ENCODE results near the gene FOXA1.

The FOXA1 gene

DNA sequence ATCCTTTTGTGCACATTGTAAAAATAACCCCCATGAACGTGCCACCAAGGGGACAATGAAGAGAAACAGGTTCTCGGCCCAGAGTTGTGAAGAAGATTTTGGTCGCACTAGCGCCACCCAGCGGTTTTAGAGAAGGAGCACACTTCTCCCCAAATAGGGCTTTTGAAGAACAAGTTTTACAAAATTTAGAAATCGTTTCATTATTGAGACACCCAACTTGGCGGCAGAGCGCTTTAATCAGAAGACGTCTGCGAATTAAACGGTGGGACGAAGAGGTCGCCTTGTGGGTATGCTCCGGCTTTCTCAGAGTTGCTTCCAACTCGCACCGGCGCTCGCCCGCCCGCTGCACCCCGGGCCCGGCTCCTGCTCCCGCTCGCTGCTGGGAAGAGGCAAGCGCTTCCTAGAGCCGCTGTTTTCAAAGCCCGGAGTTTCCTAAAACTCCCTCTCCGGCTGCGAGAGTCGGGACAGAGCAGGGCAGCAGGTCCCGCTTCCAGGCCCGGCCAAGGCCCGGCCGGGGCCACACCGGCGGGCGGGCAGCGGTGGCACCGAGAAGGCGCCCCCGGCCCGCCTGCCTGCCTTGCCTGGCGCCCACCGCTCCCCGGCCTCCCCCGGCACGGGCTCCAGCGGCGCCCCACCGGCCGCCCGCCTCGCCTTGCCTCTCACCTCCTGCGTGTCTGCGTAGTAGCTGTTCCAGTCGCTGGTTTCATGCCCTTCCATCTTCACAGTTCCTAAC is 645 bp downstream of the FOXA1 start:
- Histone ChIP-seq H3K36me3 (ENCODE audit: insufficient read depth, low read length) (no peaks in the 10 kb centered on the region), H3K4me3 (ENCODE audit: low read depth, low read length) (peak overlapping the region; percentile 80), H3K79me2 (ENCODE audit: control insufficient read depth, insufficient read depth, low read length, unreplicated experiment) (no peaks in the 10 kb centered on the region), H3K27ac (ENCODE audit: low read depth, low read length) (no peak overlapping the region), H2AFZ (ENCODE audit: low read length, unreplicated experiment) (peak overlapping the region; percentile 39), H3K4me1 (ENCODE audit: control insufficient read depth, insufficient read depth, low read length, unreplicated experiment) (peaks cover under 1% of the 10 kb centered on the region), H3K27me3 (ENCODE audit: insufficient read depth, low read length) (peaks cover 89% of the 10 kb centered on the region)

DNA sequence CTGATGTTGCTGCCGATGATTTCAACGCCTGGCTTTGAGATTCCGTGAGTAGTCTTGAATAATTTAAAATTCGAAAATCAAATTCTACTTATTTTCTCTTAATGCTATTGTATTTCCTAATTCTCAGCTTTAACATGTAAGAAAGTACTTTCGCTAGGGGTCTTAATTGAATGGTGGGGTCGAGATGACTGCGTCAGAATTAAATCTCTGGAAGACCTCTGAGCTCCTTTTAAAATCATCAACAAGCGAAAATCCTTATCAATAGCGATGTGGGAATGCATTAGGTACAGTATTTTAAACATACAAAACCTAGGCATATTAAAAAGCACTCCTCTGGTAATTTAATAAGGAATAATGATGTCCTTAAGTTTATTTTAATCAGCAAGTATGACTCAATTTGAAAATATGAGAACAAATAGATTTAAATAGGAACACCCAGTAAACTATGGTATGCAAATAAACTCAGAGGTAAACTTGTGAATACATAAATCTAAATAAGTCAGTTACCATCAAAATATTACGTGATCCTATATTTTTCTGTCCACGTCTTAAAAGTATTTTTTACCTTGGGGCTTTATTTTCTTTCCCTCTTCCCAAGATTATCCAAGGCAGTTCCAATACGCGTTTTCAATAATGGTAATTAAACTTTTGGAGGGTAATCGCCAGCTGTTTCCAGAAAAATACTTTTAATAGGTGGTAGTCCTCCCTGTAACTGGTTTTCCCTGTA is 1.4 kb downstream of the FOXA1 start:
- Histone ChIP-seq H3K27me3 (ENCODE audit: insufficient read depth, low read length) (peaks cover 89% of the 10 kb centered on the region), H3K36me3 (ENCODE audit: insufficient read depth, low read length) (no peaks in the 10 kb centered on the region), H2AFZ (ENCODE audit: low read length, unreplicated experiment) (no peak overlapping the region), H3K27ac (ENCODE audit: low read depth, low read length) (no peak overlapping the region), H3K4me1 (ENCODE audit: control insufficient read depth, insufficient read depth, low read length, unreplicated experiment) (no peaks in the 10 kb centered on the region), H3K4me3 (ENCODE audit: low read depth, low read length) (peak overlapping the region; percentile 80), H3K79me2 (ENCODE audit: control insufficient read depth, insufficient read depth, low read length, unreplicated experiment) (no peaks in the 10 kb centered on the region)

DNA sequence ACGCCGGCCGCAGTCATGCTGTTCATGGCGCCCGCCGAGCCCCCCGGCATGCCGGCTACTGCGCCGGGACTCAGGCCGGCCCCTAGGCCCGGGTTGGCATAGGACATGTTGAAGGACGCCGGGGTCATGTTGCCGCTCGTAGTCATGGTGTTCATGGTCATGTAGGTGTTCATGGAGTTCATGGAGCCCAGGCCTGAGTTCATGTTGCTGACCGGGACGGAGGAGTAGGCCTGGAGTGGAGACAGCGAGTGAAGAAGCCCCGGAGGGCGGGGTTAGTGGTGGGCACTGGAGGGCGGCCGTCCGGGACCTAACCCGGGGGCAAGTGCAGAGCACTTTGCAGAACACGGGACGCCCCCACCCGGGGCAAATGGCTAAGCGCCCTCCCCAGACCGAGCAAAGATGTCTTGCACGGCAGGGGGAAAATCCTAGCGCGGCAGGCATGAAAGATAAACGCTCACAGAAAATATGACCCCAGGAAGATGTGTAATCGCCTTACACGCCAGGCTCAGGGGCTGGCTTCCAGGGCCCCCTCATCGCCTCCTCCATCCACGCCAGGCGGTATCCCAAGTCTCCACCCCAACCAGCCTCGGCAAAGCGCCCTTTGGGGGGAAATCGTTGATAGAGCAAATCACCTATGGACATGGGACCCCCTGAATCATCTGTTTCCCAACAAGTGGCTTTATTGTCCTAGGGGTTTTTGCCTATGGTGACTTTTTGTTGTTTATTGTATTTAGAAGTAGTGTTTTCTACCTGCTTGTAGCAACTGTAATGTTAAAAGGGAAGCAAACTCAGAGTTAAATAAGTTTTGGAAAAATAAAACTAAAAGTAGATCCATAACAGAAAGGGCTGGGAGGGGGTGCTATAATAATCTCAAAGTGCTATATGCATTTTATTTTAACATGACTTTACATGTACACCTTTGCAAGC is 2.3 kb downstream of the FOXA1 start:
- Histone ChIP-seq H3K36me3 (ENCODE audit: insufficient read depth, low read length) (no peaks in the 10 kb centered on the region), H3K79me2 (ENCODE audit: control insufficient read depth, insufficient read depth, low read length, unreplicated experiment) (no peaks in the 10 kb centered on the region), H3K27ac (ENCODE audit: low read depth, low read length) (no peak overlapping the region), H3K4me3 (ENCODE audit: low read depth, low read length) (no peak overlapping the region), H3K27me3 (ENCODE audit: insufficient read depth, low read length) (peaks cover 89% of the 10 kb centered on the region), H3K4me1 (ENCODE audit: control insufficient read depth, insufficient read depth, low read length, unreplicated experiment) (peaks cover 6% of the 10 kb centered on the region), H2AFZ (ENCODE audit: low read length, unreplicated experiment) (no peak overlapping the region)

DNA sequence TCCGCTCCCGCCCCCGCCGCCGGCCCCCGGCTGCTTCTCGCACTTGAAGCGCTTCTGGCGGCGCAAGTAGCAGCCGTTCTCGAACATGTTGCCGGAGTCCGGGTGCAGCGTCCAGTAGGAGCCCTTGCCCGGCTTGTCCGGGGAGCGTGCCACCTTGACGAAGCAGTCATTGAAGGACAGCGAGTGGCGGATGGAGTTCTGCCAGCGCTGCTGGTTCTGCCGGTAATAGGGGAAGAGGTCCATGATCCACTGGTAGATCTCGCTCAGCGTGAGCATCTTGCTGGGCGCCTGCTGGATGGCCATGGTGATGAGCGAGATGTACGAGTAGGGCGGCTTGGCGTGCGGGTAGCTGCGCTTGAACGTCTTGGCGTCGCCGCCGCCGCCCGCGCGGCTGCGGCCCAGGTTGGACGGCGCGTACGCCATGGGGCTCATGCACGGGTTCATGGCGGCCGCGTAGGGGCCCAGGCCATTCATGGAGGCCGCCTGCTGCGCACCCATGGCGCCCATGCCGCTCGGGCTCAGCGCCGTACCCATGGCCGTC is 3.0 kb downstream of the FOXA1 start:
- H3K36me3 ChIP-seq (ENCODE audit: insufficient read depth, low read length): no peaks in the 10 kb centered on the region
- no peaks in the 10 kb centered on the region for H3K79me2 ChIP-seq (ENCODE audit: control insufficient read depth, insufficient read depth, low read length, unreplicated experiment)
- no peak overlapping the region for H3K27ac ChIP-seq (ENCODE audit: low read depth, low read length)
- peaks cover 89% of the 10 kb centered on the region for H3K27me3 ChIP-seq (ENCODE audit: insufficient read depth, low read length)
- H3K4me1 ChIP-seq (ENCODE audit: control insufficient read depth, insufficient read depth, low read length, unreplicated experiment): peaks cover 7% of the 10 kb centered on the region
- peak overlapping the region; percentile 19; the same call in 1 of the 2 replicates for H3K4me3 ChIP-seq (ENCODE audit: low read depth, low read length)
- no peak overlapping the region for H2AFZ ChIP-seq (ENCODE audit: low read length, unreplicated experiment)

DNA sequence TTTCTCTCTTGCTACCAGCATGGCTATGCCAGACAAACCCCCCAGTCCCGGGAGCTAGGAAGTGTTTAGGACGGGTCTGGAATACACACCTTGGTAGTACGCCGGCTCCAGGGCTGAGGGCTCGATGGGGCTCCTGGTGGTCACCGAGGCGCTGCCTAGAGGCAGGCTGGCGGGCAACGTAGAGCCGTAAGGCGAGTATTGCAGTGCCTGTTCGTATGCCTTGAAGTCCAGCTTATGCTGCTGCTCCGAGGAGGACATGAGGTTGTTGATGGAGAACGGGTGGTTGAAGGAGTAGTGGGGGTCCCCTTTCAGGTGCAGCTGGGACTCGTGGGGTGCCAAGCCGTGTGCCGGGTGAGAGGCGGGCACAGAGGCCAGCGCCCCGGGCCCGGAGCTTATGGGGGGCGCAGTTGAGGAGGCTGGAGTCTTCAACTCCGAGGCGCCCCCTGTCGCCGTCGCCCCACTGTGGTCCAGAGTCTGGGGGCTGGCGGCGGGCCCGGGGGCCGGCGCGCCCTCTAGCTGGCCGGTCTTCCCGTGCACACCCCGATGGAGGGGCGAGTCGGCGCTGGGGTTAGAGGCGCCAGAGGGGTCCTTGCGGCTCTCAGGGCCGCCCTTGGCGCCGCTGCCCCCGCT is 3.6 kb downstream of the FOXA1 start:
- Histone ChIP-seq H3K27ac (ENCODE audit: low read depth, low read length) (no peak overlapping the region), H3K4me3 (ENCODE audit: low read depth, low read length) (peak overlapping the region; percentile 19; the same call in 1 of the 2 replicates), H3K4me1 (ENCODE audit: control insufficient read depth, insufficient read depth, low read length, unreplicated experiment) (peaks cover 7% of the 10 kb centered on the region), H3K79me2 (ENCODE audit: control insufficient read depth, insufficient read depth, low read length, unreplicated experiment) (no peaks in the 10 kb centered on the region), H2AFZ (ENCODE audit: low read length, unreplicated experiment) (no peak overlapping the region), H3K27me3 (ENCODE audit: insufficient read depth, low read length) (peaks cover 89% of the 10 kb centered on the region), H3K36me3 (ENCODE audit: insufficient read depth, low read length) (no peaks in the 10 kb centered on the region)

DNA sequence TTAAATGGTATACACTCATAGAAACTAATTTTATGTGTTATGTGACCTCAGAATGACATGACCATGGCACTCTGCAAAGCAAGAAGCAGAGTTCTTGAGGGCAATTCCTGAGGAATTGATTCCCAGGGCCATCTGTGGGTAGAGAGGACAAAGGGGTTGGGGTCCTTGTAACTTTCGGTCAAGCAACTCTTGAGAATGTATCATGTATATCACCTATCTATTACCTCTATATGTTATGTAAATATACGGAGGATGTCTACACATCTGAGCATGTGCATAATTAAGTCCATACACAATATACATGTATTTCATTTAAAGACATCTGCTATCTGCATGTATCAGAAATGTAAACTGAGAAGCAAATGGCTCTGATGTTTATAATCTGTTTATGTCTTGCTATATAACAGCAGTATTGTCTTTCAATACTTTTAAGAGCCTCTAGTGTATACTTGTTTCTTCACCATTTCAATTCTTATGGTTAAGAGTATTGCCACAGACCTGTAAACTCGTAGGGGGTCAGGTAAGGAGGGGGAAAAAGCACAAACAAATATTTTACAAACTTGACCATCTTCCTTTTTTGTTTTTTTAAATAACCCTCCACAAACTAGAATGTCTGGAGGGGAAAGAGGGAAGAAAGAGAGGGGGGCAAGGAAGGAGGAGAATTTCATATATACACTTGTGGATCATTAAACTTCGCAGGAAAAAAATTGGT is 4.5 kb downstream of the FOXA1 start:
- no peak overlapping the region for H3K4me3 ChIP-seq (ENCODE audit: low read depth, low read length)
- H2AFZ ChIP-seq (ENCODE audit: low read length, unreplicated experiment): no peak overlapping the region
- peaks cover 7% of the 10 kb centered on the region for H3K4me1 ChIP-seq (ENCODE audit: control insufficient read depth, insufficient read depth, low read length, unreplicated experiment)
- H3K27ac ChIP-seq (ENCODE audit: low read depth, low read length): no peak overlapping the region
- H3K79me2 ChIP-seq (ENCODE audit: control insufficient read depth, insufficient read depth, low read length, unreplicated experiment): no peaks in the 10 kb centered on the region
- H3K36me3 ChIP-seq (ENCODE audit: insufficient read depth, low read length): no peaks in the 10 kb centered on the region
- H3K27me3 ChIP-seq (ENCODE audit: insufficient read depth, low read length): peaks cover 89% of the 10 kb centered on the region

DNA sequence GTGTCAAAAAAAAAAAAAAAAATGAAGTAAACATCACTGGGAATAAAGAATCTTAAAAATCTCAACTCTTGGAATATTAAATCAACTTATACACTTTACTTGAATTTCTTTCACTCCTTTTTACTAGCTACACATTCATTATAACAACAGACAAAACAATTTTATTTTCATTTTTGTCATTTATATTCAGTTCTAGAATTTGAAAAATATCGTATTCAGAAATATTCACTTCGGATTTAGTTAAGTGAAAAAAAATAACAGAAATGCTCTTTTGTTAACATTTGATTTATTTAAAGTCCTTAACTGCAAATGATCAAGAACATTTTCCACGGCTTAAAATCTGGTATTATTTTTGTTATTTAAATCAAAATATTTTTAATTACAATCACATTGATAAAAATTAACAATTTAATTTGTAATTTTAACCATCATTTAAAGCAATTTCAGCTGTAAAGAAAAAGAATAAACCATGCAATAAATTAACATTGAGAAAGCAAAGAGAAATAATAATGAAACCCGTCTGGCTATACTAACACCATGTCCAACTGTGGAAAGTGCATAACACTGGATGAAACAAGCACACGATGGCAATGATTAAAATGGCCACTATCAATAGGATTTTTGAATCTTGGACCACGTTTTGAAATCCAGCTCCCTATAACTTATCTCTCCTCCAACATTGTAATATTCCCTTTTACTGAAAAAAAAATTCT is 5.2 kb downstream of the FOXA1 start:
- H3K27ac ChIP-seq (ENCODE audit: low read depth, low read length): no peak overlapping the region
- H3K4me1 ChIP-seq (ENCODE audit: control insufficient read depth, insufficient read depth, low read length, unreplicated experiment): peaks cover 7% of the 10 kb centered on the region
- H3K4me3 ChIP-seq (ENCODE audit: low read depth, low read length): no peak overlapping the region

DNA sequence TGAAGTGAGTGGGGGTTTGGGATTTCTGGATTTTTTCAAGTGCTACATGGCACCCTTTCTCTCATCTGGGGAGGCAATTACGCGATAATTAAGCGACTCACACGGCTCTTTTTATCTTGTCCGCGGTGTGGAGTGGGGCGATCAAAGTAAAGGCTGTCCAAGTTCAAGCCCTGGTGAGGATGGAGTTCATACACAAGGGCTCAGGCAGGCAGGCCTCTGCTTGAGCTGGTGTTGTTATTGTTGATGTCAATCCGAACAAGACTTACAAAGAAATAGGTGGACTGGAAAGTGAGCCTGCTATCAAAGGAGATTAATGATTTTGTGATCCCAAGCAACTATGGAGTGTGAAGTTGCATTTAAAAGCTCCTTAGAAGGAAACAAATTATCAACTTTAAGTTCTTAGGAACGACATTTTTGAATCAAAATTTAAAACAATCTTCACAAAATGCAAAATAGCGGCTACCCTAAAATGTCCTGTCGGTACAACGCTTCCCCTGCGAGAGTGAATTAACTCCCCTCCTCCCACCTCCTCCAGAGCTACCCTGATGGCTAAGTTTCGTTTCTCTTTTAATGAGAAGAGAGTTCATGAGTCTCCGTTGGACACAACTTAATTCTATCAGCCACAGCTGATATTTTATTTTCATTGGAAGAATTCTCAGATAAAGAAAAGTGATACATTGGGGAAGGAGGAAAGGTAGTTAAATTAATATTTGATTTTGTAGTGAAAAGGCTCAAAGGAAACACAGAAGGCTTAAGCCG is 5.9 kb downstream of the FOXA1 start:
- no peaks in the 10 kb centered on the region for H3K79me2 ChIP-seq (ENCODE audit: control insufficient read depth, insufficient read depth, low read length, unreplicated experiment)
- no peak overlapping the region for H3K4me3 ChIP-seq (ENCODE audit: low read depth, low read length)
- H3K27me3 ChIP-seq (ENCODE audit: insufficient read depth, low read length): peaks cover 99% of the 10 kb centered on the region
- H3K36me3 ChIP-seq (ENCODE audit: insufficient read depth, low read length): no peaks in the 10 kb centered on the region
- H3K27ac ChIP-seq (ENCODE audit: low read depth, low read length): no peak overlapping the region
- no peak overlapping the region for H2AFZ ChIP-seq (ENCODE audit: low read length, unreplicated experiment)
- H3K4me1 ChIP-seq (ENCODE audit: control insufficient read depth, insufficient read depth, low read length, unreplicated experiment): peaks cover 7% of the 10 kb centered on the region

More for the DNA sequence above, 5.2 kb downstream of the FOXA1 start:
- no peaks in the 10 kb centered on the region for H3K36me3 ChIP-seq (ENCODE audit: insufficient read depth, low read length)
- H2AFZ ChIP-seq (ENCODE audit: low read length, unreplicated experiment): no peak overlapping the region
- no peaks in the 10 kb centered on the region for H3K79me2 ChIP-seq (ENCODE audit: control insufficient read depth, insufficient read depth, low read length, unreplicated experiment)
- H3K27me3 ChIP-seq (ENCODE audit: insufficient read depth, low read length): peaks cover 92% of the 10 kb centered on the region

DNA sequence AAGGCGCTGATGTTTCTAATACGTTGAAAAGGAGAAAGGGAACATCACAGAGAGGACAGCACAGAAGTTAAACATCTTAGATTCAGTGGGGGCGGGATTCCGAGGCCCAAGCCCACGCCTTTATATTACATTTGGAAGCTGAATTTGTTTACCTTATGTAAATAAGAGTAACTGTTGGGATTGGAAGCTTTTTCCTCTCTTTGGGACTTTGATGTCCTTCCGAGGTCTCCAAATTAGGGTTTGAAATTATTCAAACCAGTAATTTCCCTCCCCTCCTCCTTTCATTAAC is 6.4 kb downstream of the FOXA1 start:
- no peaks in the 10 kb centered on the region for H3K36me3 ChIP-seq (ENCODE audit: insufficient read depth, low read length)
- no peak overlapping the region for H3K27ac ChIP-seq (ENCODE audit: low read depth, low read length)
- no peaks in the 10 kb centered on the region for H3K79me2 ChIP-seq (ENCODE audit: control insufficient read depth, insufficient read depth, low read length, unreplicated experiment)
- peaks cover 7% of the 10 kb centered on the region for H3K4me1 ChIP-seq (ENCODE audit: control insufficient read depth, insufficient read depth, low read length, unreplicated experiment)
- H3K4me3 ChIP-seq (ENCODE audit: low read depth, low read length): no peak overlapping the region
- no peak overlapping the region for H2AFZ ChIP-seq (ENCODE audit: low read length, unreplicated experiment)
- peaks cover 100% of the 10 kb centered on the region for H3K27me3 ChIP-seq (ENCODE audit: insufficient read depth, low read length)
